GM19395 (cell line): Measurements from ENCODE around the gene TMEM225B.
A peak's percentile ranks its signal among the peaks of the same experiment; 100 is the strongest.
"Not testable (repeated sequence)": the region's sequence is repeated elsewhere in the genome, so short reads cannot be mapped to it uniquely, and the experiment has no call there.

ENCODE experiments used
- ATAC-seq: cut with Tn5 transposase; IDR thresholded peaks from one replicate; pipeline ENCODE4 v1.9.1; 2021; ENCODE audit warnings: mild to moderate bottlenecking, moderate library complexity; ENCODE audit not compliant: unreplicated experiment

Gene TMEM225B

GRCh38 chr7:99579281-99579955 is 18.6 kb upstream of the TMEM225B start:
- ATAC-seq = no peak

GRCh38 chr7:99579956-99580777 is 17.9 kb upstream of the TMEM225B start:
- no peak for ATAC-seq

- not testable (repeated sequence) for ATAC-seq
Measured at GRCh38 chr7:99580778-99581332, 17.2 kb upstream of the TMEM225B start.

- no peak for ATAC-seq
Measured at GRCh38 chr7:99588868-99589267, 9.2 kb upstream of the TMEM225B start.

GRCh38 chr7:99594948-99595745 is 2.9 kb upstream of the TMEM225B start:
- ATAC-seq = no peak

GRCh38 chr7:99596408-99596955 is 1.6 kb upstream of the TMEM225B start:
- no peak for ATAC-seq

GRCh38 chr7:99599836-99600235 is 1.8 kb downstream of the TMEM225B start:
- no peak for ATAC-seq

- ATAC-seq = no peak
Measured at GRCh38 chr7:99601656-99602310, 3.7 kb downstream of the TMEM225B start.

GRCh38 chr7:99605527-99605926 is 7.5 kb downstream of the TMEM225B start:
- ATAC-seq = no peak

GRCh38 chr7:99606531-99606930 is 8.5 kb downstream of the TMEM225B start:
- ATAC-seq = no peak

GRCh38 chr7:99607548-99607947 is 9.5 kb downstream of the TMEM225B start:
- no peak for ATAC-seq

- ATAC-seq = no peak
Measured at GRCh38 chr7:99614495-99614894, 16.4 kb downstream of the TMEM225B start.

GRCh38 chr7:99615989-99616358 is 17.9 kb downstream of the TMEM225B start:
- no peak for ATAC-seq

- peak; percentile 93 for ATAC-seq
Measured at GRCh38 chr7:99616359-99617191, 18.5 kb downstream of the TMEM225B start, which contains the start of gene ZSCAN25. Gene ZSCAN25, plus strand, starts transcription at chr7:99616946. Its CDS starts 2,661 bp downstream, at chr7:99619607.

- ATAC-seq = no peak
Measured at GRCh38 chr7:99617192-99617781, 19.2 kb downstream of the TMEM225B start.

GRCh38 chr7:99618726-99619125 is 20.7 kb downstream of the TMEM225B start:
- ATAC-seq = no peak

GRCh38 chr7:99619571-99620130 is 21.6 kb downstream of the TMEM225B start:
- no peak for ATAC-seq

- no peak for ATAC-seq
Measured at GRCh38 chr7:99621271-99621670, 23.2 kb downstream of the TMEM225B start.

GRCh38 chr7:99622596-99622995 is 24.5 kb downstream of the TMEM225B start:
- ATAC-seq = no peak
